Kidney epithelial cell (primary cell): ENCODE results near the gene LCN6. TPM values are rescaled to one million over a fixed set of nuclear protein-coding genes. Genes with fewer than 3 reads are reported as not detected.

Experiments used
- DNase-seq: peaks from one replicate; pipeline ENCODE4 v3.0.0-alpha.2; 2010; ENCODE audit warnings: low read depth
- H3K27me3 ChIP-seq: 2 replicates; pipeline ENCODE4 v1.6.0; 2011; ENCODE audit warnings: low read length; ENCODE audit not compliant: control insufficient read depth, insufficient read depth
- H3K36me3 ChIP-seq: 2 replicates; pipeline ENCODE4 v1.5.1; 2011; ENCODE audit warnings: low read length; ENCODE audit not compliant: control insufficient read depth, insufficient read depth
- H3K4me3 ChIP-seq: 2 replicates; pipeline ENCODE4 v1.5.1; 2011; ENCODE audit warnings: low read depth, mild to moderate bottlenecking, control low read depth, low read length
- CTCF ChIP-seq: IDR thresholded peaks from 2 replicates; pipeline ENCODE4 v1.5.1; 2011; ENCODE audit warnings: mild to moderate bottlenecking, moderate library complexity, low read length, control low read depth, inconsistent platforms; ENCODE audit not compliant: insufficient read depth, poor library complexity, severe bottlenecking
- total RNA-seq: library from RNA; depleted of rRNA; stranded (reverse); fragments of >200 nt; gene quantifications from 2 replicates; pipeline ENCODE4 v1.2.3, GENCODE V29; 2015

The LCN6 gene
- total RNA-seq, 1 donor from 2014 or later: not detected

DNA sequence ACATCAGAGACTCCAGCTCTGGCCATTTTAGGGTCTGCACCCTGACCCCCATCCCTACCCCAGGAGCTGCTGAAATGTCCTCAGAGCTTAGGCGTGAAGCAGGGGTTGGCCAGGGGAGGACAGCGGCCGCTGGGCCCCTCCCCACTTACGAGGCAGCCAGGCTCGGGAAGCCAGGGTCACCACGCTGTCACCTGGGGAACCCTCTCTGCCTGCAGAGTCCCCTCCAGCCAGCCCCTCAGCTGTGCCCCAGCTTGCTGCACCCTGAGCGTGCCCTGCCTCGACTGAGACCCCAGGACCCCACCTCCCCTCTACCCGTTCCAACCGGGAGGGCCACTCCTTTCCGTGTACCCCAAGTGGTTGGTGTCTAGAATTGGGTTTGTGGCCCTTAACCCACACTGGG, 8.3 kb downstream of the LCN6 start:
- TF ChIP-seq CTCF: no peak
- peaks cover 62% of the 10 kb centered on the region for H3K27me3 ChIP-seq
- H3K4me3 ChIP-seq: no peak overlapping the region
- no peak for DNase-seq
- H3K36me3 ChIP-seq: no peaks in the 10 kb centered on the region

DNA sequence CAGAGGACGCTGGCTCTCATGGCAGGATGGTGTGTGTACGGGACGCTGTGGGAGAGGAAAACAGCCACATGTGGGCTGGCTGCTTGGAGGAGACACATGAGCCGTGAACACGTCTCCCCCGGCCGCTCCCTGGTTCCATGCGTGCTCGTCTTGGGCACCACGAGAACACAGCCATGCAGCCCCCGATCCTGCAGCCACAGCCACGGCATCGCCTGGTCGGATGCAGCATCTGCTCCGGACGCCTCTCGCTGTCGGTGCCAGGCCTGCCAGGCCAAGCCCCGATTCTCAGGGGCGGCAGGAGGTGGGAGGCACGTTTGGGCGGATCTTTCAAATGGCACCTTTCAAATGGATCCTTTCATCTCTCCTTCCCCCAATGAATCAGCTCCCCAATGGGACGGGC, 8.8 kb downstream of the LCN6 start:
- TF ChIP-seq CTCF: no peak
- Histone ChIP-seq H3K36me3 (no peaks in the 10 kb centered on the region), H3K27me3 (peaks cover 60% of the 10 kb centered on the region), H3K4me3 (no peak overlapping the region)
- no peak for DNase-seq

GRCh38 chr9:136738960-136739359, 9.4 kb downstream of the LCN6 start:
- DNase-seq: no peak
- Histone ChIP-seq H3K27me3 (peaks cover 56% of the 10 kb centered on the region), H3K36me3 (no peaks in the 10 kb centered on the region), H3K4me3 (no peak overlapping the region)
- TF ChIP-seq CTCF: no peak

DNA sequence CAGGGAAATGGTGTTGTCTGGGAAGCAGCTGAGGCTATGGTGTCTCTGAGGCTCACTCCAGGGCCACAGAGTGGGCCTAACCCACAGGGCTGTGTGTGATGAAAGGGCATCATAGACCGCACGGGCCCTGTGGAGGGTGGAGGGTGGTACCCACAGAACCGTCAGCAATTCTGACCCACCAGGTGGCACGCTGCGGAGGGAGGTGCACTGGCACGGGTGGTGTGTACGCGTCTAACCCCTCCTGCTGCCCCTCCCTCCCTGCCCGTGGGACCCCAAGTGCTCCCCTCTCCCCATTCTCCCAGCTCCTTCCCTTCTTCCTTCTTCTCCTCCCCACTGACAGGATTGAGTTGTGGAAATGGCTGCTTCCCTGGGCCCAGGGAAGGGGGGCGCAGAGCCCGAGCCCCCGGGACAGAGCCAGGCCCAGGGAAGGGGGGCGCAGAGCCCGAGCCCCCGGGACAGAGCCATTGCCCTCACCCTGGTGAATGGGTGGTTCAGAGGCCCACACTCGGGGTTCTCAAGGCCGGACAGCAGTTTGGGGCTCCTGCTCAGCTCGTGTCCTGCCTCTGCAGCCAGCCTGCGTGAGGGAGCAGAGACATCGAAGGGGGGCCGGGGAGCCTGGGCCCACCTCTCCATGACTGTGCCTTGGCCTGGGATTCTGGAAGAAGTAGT, 12.4 kb downstream of the LCN6 start:
- H3K36me3 ChIP-seq: no peaks in the 10 kb centered on the region
- H3K27me3 ChIP-seq: peaks cover 26% of the 10 kb centered on the region
- H3K4me3 ChIP-seq: no peak overlapping the region
- DNase-seq: no peak
- no peak for TF ChIP-seq CTCF

GRCh38 chr9:136734837-136735496, 13.4 kb downstream of the LCN6 start:
- Histone ChIP-seq H3K4me3 (no peak overlapping the region), H3K27me3 (peaks cover 16% of the 10 kb centered on the region), H3K36me3 (no peaks in the 10 kb centered on the region)
- no peak for DNase-seq
- TF ChIP-seq CTCF: no peak
